Panc1 (cell line): Measurements from ENCODE around the gene MTR.

Source experiments
- CTCF ChIP-seq: fragments of 450-650 bp; IDR thresholded peaks from 2 replicates; pipeline ENCODE4 v1.5.1; 2017; ENCODE audit warnings: mild to moderate bottlenecking
- POLR2AphosphoS5 ChIP-seq: IDR thresholded peaks from 2 replicates; pipeline ENCODE4 v1.6.1; 2012; ENCODE audit warnings: mild to moderate bottlenecking, low read depth, low read length, moderate library complexity
- REST ChIP-seq, 2 experiments: IDR thresholded peaks; 2 replicates each; pipeline ENCODE4 v1.6.1; 2011 to 2012; ENCODE audit warnings: low read depth in 2 of 2, control low read depth in 1 of 2, low read length in 1 of 2, mild to moderate bottlenecking in 1 of 2, moderate library complexity in 1 of 2; ENCODE audit not compliant: insufficient read depth in 1 of 2
- SIN3A ChIP-seq: IDR thresholded peaks from 2 replicates; pipeline ENCODE4 v1.6.1; 2012; ENCODE audit warnings: low read depth, mild to moderate bottlenecking, low read length, moderate library complexity, borderline replicate concordance; ENCODE audit not compliant: insufficient read depth
- TCF7L2 ChIP-seq: IDR thresholded peaks from 2 replicates; pipeline ENCODE4 v1.6.1; 2011; ENCODE audit warnings: mild to moderate bottlenecking, low read depth, low read length, inconsistent platforms

DNA sequence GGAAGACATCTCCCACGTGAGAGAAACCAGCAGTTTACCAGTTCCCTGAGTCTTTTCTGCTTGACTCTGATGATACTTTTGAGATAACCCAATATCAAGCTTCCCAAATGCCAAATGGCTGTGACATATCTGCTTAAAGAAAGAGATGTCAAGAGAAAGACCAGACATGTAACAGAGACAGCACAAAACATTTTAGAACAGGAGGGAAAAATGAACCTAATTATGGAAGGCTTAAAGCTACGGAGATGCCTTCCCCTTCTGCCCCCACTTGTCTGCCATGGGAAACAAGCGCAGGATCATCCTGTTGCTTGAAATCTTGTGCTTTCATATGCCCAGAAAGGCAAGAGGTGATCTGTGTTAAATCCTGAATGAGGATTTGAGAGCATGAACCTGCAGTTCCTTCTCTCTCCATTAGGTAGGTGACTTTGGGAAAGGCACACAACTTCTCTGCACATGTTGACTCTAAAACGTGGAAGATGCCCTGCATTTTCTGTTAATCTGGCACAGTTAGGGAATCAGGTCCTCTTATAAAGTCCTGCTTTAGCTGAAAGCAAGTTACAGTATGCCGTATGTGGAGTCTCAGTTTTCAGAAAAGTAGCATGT lies 46.7 kb upstream of the MTR start:
- TF ChIP-seq CTCF (peak; percentile 42; the same call in 1 of the 2 replicates), POLR2AphosphoS5 (no peak), REST (IDR thresholded peaks at IDR 0.05; ENCODE audit: insufficient read depth in 1 of 2, low read depth in 2 of 2, low read length in 1 of 2) (no peak), SIN3A (no peak), TCF7L2 (no peak)
